Thyroid gland (tissue), 4 donors: ENCODE results near the gene AURKAIP1. TPM values are rescaled to one million over a fixed set of nuclear protein-coding genes. Genes with fewer than 3 reads are reported as not detected.
A peak's percentile ranks its signal among the peaks of the same experiment; 100 is the strongest.

Experiments used
- DNase-seq, 2 donors: peaks; one replicate each; pipeline ENCODE4 v3.0.0-alpha.2; 2019
- H3K27ac ChIP-seq, 3 donors: fragments of 200-600 bp; sonication (generic); 1 replicate in 2 of 3; 2 replicates in 1 of 3; pipeline ENCODE4 v1.5.1; 2016 to 2019; ENCODE audit warnings: mild to moderate bottlenecking in 1 of 3, moderate library complexity in 1 of 3
- H3K27me3 ChIP-seq: fragments of 200-600 bp; sonication (generic); one replicate; pipeline ENCODE4 v1.5.1; 2019
- H3K36me3 ChIP-seq, 2 donors: fragments of 200-600 bp; sonication (generic); one replicate each; pipeline ENCODE4 v1.5.1; 2016 to 2019
- H3K4me1 ChIP-seq, 2 donors: fragments of 200-600 bp; sonication (generic); one replicate each; pipeline ENCODE4 v1.5.1; 2017 to 2019
- H3K4me3 ChIP-seq, 3 donors: fragments of 200-600 bp; sonication (generic); replicated peaks in 1 of 3; 1 replicate in 2 of 3; 2 replicates in 1 of 3; pipeline ENCODE4 v1.5.1; 2016; ENCODE audit warnings: mild to moderate bottlenecking in 1 of 3
- H3K9me3 ChIP-seq: fragments of 200-600 bp; sonication (generic); one replicate; pipeline ENCODE4 v1.5.1; 2017
- POLR2A ChIP-seq, 2 donors: fragments of 450-650 bp; IDR thresholded peaks; one replicate each; pipeline ENCODE4 v1.6.1; 2017; ENCODE audit warnings: antibody characterized with exemption in 2 of 2, mild to moderate bottlenecking in 2 of 2, moderate library complexity in 1 of 2
- WGBS, 2 donors: methylation state at CpG; one replicate each; pipeline ENCODE4 v1.1.5; 2017; 5-methylcytosine and 5-hydroxymethylcytosine counted together
- intact Hi-C: fragments of 100-400 bp; cut with DNase I; formaldehyde crosslinking; loops from one replicate; pipeline ENCODE4 v1.15.1; 2023
- total RNA-seq, 4 donors: library from RNA; depleted of rRNA; stranded (reverse); fragments of >200 nt; gene quantifications; one replicate each; pipeline ENCODE4 v1.2.3, GENCODE V29; 2016
- TF ChIP-seq, protein P1 (sequence below), 6 experiments: fragments of 200-600 bp in 3 of 6; fragments of 450-650 bp in 3 of 6; sonication (generic) in 3 of 6; IDR thresholded peaks; one replicate each; pipeline ENCODE4 v1.5.1; 2016 to 2019; ENCODE audit warnings: antibody characterized with exemption in 6 of 6, mild to moderate bottlenecking in 2 of 6, inconsistent platforms in 1 of 6, moderate library complexity in 1 of 6

AURKAIP1 gene
- total RNA-seq, 4 donors from 2014 or later, result 73.8 to 198 (median 105) TPM

- intact Hi-C loops, result loop anchor here (2.0 kb wide), 1 partner anchor 19 kb away; no protein-coding TSS in a partner anchor
- WGBS, 2 donors, result 76 to 100% methylated on average over 1 to 6 of the region's 12 CpGs
- peaks cover 0 to 8% of the 10 kb centered on the region in 2 donors for H3K36me3 ChIP-seq
- no peak overlapping the region for H3K4me3 ChIP-seq
- DNase-seq, result no peak
- H3K27ac ChIP-seq, result no peak overlapping the region
- H3K27me3 ChIP-seq, result no peaks in the 10 kb centered on the region
- H3K9me3 ChIP-seq, result no peaks in the 10 kb centered on the region
- TF ChIP-seq POLR2A (IDR thresholded peaks at IDR 0.05), result no peak
- TF ChIP-seq, protein P1, sequence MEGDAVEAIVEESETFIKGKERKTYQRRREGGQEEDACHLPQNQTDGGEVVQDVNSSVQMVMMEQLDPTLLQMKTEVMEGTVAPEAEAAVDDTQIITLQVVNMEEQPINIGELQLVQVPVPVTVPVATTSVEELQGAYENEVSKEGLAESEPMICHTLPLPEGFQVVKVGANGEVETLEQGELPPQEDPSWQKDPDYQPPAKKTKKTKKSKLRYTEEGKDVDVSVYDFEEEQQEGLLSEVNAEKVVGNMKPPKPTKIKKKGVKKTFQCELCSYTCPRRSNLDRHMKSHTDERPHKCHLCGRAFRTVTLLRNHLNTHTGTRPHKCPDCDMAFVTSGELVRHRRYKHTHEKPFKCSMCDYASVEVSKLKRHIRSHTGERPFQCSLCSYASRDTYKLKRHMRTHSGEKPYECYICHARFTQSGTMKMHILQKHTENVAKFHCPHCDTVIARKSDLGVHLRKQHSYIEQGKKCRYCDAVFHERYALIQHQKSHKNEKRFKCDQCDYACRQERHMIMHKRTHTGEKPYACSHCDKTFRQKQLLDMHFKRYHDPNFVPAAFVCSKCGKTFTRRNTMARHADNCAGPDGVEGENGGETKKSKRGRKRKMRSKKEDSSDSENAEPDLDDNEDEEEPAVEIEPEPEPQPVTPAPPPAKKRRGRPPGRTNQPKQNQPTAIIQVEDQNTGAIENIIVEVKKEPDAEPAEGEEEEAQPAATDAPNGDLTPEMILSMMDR (IDR thresholded peaks at IDR 0.05), result no peak
- H3K4me1 ChIP-seq, result peaks cover 27 to 41% of the 10 kb centered on the region in 2 donors
These were observed 29.0 kb downstream of the AURKAIP1 start for GRCh38 chr1:1345860-1346500.

GRCh38 chr1:1345384-1345783, 29.6 kb downstream of the AURKAIP1 start:
- TF ChIP-seq, protein P1 (IDR thresholded peaks at IDR 0.05), result no peak
- no peak for TF ChIP-seq POLR2A (IDR thresholded peaks at IDR 0.05)
- Histone ChIP-seq H3K27ac (no peak overlapping the region), H3K9me3 (no peaks in the 10 kb centered on the region), H3K36me3 (peaks cover 0 to 8% of the 10 kb centered on the region in 2 donors), H3K4me3 (no peak overlapping the region), H3K27me3 (no peaks in the 10 kb centered on the region), H3K4me1 (peaks cover 27 to 41% of the 10 kb centered on the region in 2 donors)
- intact Hi-C loops, result no loop called here
- 67 to 86% methylated on average over 3 to 7 of the region's 16 CpGs for WGBS, 2 donors
- DNase-seq, result no peak

- H3K36me3 ChIP-seq, result peaks cover 0 to 13% of the 10 kb centered on the region in 2 donors
- TF ChIP-seq, protein P1 (IDR thresholded peaks at IDR 0.05), result peak in 2 of 6 experiments; percentile 21 to 46
- no peak for TF ChIP-seq POLR2A (IDR thresholded peaks at IDR 0.05)
- H3K27ac ChIP-seq, result no peak overlapping the region
- WGBS, 2 donors, result 64 to 74% methylated on average over 7 to 8 of the region's 15 CpGs
- no peak overlapping the region for H3K4me3 ChIP-seq
- H3K27me3 ChIP-seq, result no peaks in the 10 kb centered on the region
- H3K4me1 ChIP-seq, result peaks cover 27 to 41% of the 10 kb centered on the region in 2 donors
- peak; percentile 41 to 47 for DNase-seq
- H3K9me3 ChIP-seq, result no peaks in the 10 kb centered on the region
- intact Hi-C loops, result no loop called here
These were observed 30.2 kb downstream of the AURKAIP1 start for GRCh38 chr1:1344655-1345361.

GRCh38 chr1:1343811-1344421, 31.1 kb downstream of the AURKAIP1 start:
- no peak overlapping the region for H3K4me3 ChIP-seq
- H3K27ac ChIP-seq, result no peak overlapping the region
- no peak for TF ChIP-seq POLR2A (IDR thresholded peaks at IDR 0.05)
- TF ChIP-seq, protein P1 (IDR thresholded peaks at IDR 0.05), result no peak
- peaks cover 0 to 22% of the 10 kb centered on the region in 2 donors for H3K36me3 ChIP-seq
- peaks cover 27 to 41% of the 10 kb centered on the region in 2 donors for H3K4me1 ChIP-seq
- WGBS, 2 donors, result 88 to 91% methylated on average over 13 to 20 of the region's 24 CpGs
- H3K9me3 ChIP-seq, result no peaks in the 10 kb centered on the region
- no peaks in the 10 kb centered on the region for H3K27me3 ChIP-seq
- intact Hi-C loops, result no loop called here
- DNase-seq, result no peak
